A549 (cell line): ENCODE results near the gene LTBP3.
A peak's percentile ranks its signal among the peaks of the same experiment; 100 is the strongest.

Experiments
- CEBPB ChIP-seq, 2 experiments: fragments of >200 bp in 1 of 2; sonication (Bioruptor Twin) in 1 of 2; formaldehyde crosslinking in 1 of 2; IDR thresholded peaks; 2 replicates each; pipeline ENCODE4 v1.6.1; 2012 to 2016
- CTCF ChIP-seq: fragments of >200 bp; sonication (Bioruptor Twin); formaldehyde crosslinking; IDR thresholded peaks from 3 replicates; pipeline ENCODE4 v1.5.1; 2016
- EP300 ChIP-seq, 2 experiments: fragments of >200 bp; sonication (Bioruptor Twin); formaldehyde crosslinking; IDR thresholded peaks; 2 replicates in 1 of 2; 3 replicates in 1 of 2; pipeline ENCODE4 v1.6.1; 2016 to 2017
- MAFK ChIP-seq: fragments of 450-650 bp; IDR thresholded peaks from 2 replicates; pipeline ENCODE4 v1.6.1; 2014; ENCODE audit not compliant: partially characterized antibody
- POLR2A ChIP-seq: IDR thresholded peaks from 2 replicates; pipeline ENCODE4 v1.6.1; 2012; ENCODE audit warnings: mild to moderate bottlenecking, low read length
- RAD21 ChIP-seq, 2 experiments: fragments of >200 bp in 1 of 2; sonication (Bioruptor Twin) in 1 of 2; formaldehyde crosslinking in 1 of 2; IDR thresholded peaks in 1 of 2; conservative IDR thresholded peaks in 1 of 2; 2 replicates in 1 of 2; 3 replicates in 1 of 2; pipeline ENCODE4 v1.6.1; 2012 to 2018; ENCODE audit warnings: inconsistent platforms in 1 of 2
- USF2 ChIP-seq: fragments of 450-650 bp; IDR thresholded peaks from 2 replicates; pipeline ENCODE4 v1.6.1; 2014; ENCODE audit warnings: antibody characterized with exemption

- peak in 1 of 2 experiments; percentile 47; a peak in 1 of 5 replicates for TF ChIP-seq EP300 (IDR thresholded peaks at IDR 0.05)
- no peak for TF ChIP-seq CTCF
- TF ChIP-seq RAD21 (conservative IDR thresholded peaks at IDR 0.05 in 1 of 2, IDR thresholded peaks at IDR 0.05 in 1 of 2): no peak; a peak in 1 of 5 replicates
- peak; percentile 88 for TF ChIP-seq MAFK
- TF ChIP-seq CEBPB (IDR thresholded peaks at IDR 0.05): no peak
- peak; percentile 65; the same call in 1 of the 2 replicates for TF ChIP-seq USF2
- no peak for TF ChIP-seq POLR2A
These were observed 69.0 kb downstream of the LTBP3 start for GRCh38 chr11:65489035-65489705.
